ENCODE data around the gene DNAJC25. TPM values are rescaled to one million over a fixed set of nuclear protein-coding genes. Genes with fewer than 3 reads are reported as not detected.
A peak's percentile ranks its signal among the peaks of the same experiment; 100 is the strongest.

Gene DNAJC25
- total and polyA plus RNA-seq, 2 of the 8 experiments (the other 6 are each of a cell fraction or from before 2014, with no cell fraction given) = 2.7 to 6.2 TPM

GRCh38 chr9:111632060-111632459 lies 926 bp downstream of the DNAJC25 start:
- no peak for FAIRE-seq
- TF ChIP-seq RBBP5 (IDR thresholded peaks at IDR 0.05; ENCODE audit: borderline replicate concordance, low read depth, low read length) (no peak), MAX (IDR thresholded peaks at IDR 0.05) (no peak)
- Histone ChIP-seq H3K23me2 (ENCODE audit: low read depth, low read length) (peaks cover 8% of the 10 kb centered on the region; the same call in 1 of the 2 replicates), H3K4ac (replicated peaks; ENCODE audit: insufficient read length, low read depth, low read length) (no peak overlapping the region), H2BK120ac (replicated peaks; ENCODE audit: low read depth, low read length) (no peak overlapping the region), H3K9ac (replicated peaks in 1 of 4; ENCODE audit: extremely low read depth in 1 of 4, low read depth in 3 of 4, low read length in 3 of 4) (peak overlapping the region in 3 of 4 experiments; percentile 70 to 86 (median 85); a peak in 5 of 7 replicates), H3K27ac (ENCODE audit: low read depth, low read length) (no peak overlapping the region), H3K27me3 (replicated peaks in 1 of 4; ENCODE audit: control insufficient read depth in 3 of 4, extremely low read depth in 1 of 4, insufficient read depth in 3 of 4, low read length in 3 of 4) (no peaks in the 10 kb centered on the region), H3K18ac (ENCODE audit: extremely low read depth, low read length) (no peak overlapping the region), H3K36me3 (ENCODE audit: control insufficient read depth in 2 of 4, insufficient read depth in 4 of 4, low read length in 3 of 4) (no peaks in the 10 kb centered on the region), H3K4me2 (ENCODE audit: insufficient read depth in 1 of 2, low read depth in 2 of 2, low read length in 2 of 2) (peak overlapping the region; percentile 77 to 94), H2BK20ac (ENCODE audit: low read length) (no peak overlapping the region), H4K5ac (ENCODE audit: insufficient read length, low read depth, low read length) (no peak overlapping the region), H3K4me3 (ENCODE audit: extremely low read depth in 1 of 4, insufficient read depth in 2 of 4, low read depth in 3 of 4, low read length in 4 of 4) (peak overlapping the region; percentile 81 to 92 (median 90)), H2AK5ac (ENCODE audit: low read depth, low read length) (no peak overlapping the region), H3K79me1 (ENCODE audit: low read depth, low read length) (no peaks in the 10 kb centered on the region; the same call in 1 of the 2 replicates), H4K91ac (replicated peaks; ENCODE audit: insufficient read length, low read length) (no peak overlapping the region), H3K79me2 (ENCODE audit: control insufficient read depth in 1 of 2, insufficient read depth in 2 of 2, low read length in 2 of 2) (peaks cover 13 to 55% of the 10 kb centered on the region in 2 experiments), H3K4me1 (replicated peaks in 1 of 4; ENCODE audit: control insufficient read depth in 3 of 4, insufficient read depth in 4 of 4, low read length in 3 of 4) (peaks cover 0 to 3% (median 0%) of the 10 kb centered on the region in 4 experiments; a peak in 3 of 7 replicates), H3K23ac (ENCODE audit: insufficient read length) (no peak overlapping the region), H4K20me1 (replicated peaks in 1 of 2; ENCODE audit: control insufficient read depth in 1 of 2, insufficient read depth in 2 of 2, low read length in 2 of 2) (peaks cover 3 to 7% of the 10 kb centered on the region in 2 experiments), H3K9me3 (ENCODE audit: insufficient read depth in 2 of 2, low read depth in 1 of 2, low read length in 1 of 2) (no peaks in the 10 kb centered on the region), H2BK12ac (ENCODE audit: low read depth, low read length) (no peak overlapping the region), H4K8ac (ENCODE audit: extremely low read depth, insufficient read depth, low read length) (no peak overlapping the region), H2AFZ (ENCODE audit: low read length) (no peak overlapping the region), H3K56ac (replicated peaks; ENCODE audit: insufficient read length, low read depth, low read length) (no peak overlapping the region), H3K14ac (ENCODE audit: insufficient read length) (no peak overlapping the region), H2BK5ac (ENCODE audit: low read depth, low read length) (no peak overlapping the region), H2BK15ac (ENCODE audit: low read length) (no peak overlapping the region)
- WGBS, 2 experiments (ENCODE audit: extremely low coverage in 1 of 2, insufficient coverage in 1 of 2, insufficient read length in 1 of 2, insufficient replicate concordance in 2 of 2, low coverage in 1 of 2, low lambda C conversion rate in 2 of 2, missing lambda C conversion rate in 1 of 2) = 60% methylated on average over 5 of the region's 5 CpGs; no CpG with 5 or more reads in 1 of the 2 experiments
- ChIA-PET CTCF (ENCODE audit: partially characterized antibody) (interaction anchor here (0.5 kb wide), 1 partner anchor 24 kb away, joined by 4 read pairs; no protein-coding TSS in a partner anchor), POLR2A (ENCODE audit: partially characterized antibody) (interaction anchor here (0.8 to 5.0 kb wide), 9 partner anchors 10 to 106 kb away, joined by 3 to 27 read pairs (median 5); partner anchors contain the start of genes GNG10 and PTGR1)
- no peak for DNase-seq (ENCODE audit: low read depth in 1 of 2, low spot score in 2 of 2)
